Measurements from ENCODE around the gene NXPE3.

The NXPE3 gene

DNA sequence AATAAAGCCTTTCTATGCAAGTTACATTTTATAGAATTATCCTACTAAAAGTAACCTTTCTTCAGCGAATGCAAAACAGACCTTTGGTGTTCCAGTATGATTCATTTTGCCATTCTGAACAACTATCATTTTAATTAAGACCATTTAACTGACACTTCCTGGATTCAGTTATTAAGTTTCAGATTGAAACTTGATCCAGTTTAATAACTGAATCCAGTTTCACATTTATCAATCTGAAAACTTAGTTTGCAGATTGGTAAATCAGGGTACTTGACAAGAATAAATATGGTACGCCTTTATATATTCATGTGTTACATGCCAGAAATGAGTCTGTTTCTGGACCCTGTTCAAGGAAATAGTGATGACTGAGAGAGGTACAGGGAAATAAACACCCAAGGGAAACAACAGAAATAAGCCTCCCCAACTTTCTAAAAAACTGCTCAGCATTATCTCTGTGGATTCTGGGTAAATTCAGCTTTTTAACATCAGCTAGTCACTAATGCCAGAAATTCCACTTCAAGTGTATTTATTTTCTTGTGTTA lies 47.0 kb downstream of the NXPE3 start:
- in situ Hi-C loops (cut with MboI; ENCODE audit: low sequenced_read_pairs), result no loop called here

DNA sequence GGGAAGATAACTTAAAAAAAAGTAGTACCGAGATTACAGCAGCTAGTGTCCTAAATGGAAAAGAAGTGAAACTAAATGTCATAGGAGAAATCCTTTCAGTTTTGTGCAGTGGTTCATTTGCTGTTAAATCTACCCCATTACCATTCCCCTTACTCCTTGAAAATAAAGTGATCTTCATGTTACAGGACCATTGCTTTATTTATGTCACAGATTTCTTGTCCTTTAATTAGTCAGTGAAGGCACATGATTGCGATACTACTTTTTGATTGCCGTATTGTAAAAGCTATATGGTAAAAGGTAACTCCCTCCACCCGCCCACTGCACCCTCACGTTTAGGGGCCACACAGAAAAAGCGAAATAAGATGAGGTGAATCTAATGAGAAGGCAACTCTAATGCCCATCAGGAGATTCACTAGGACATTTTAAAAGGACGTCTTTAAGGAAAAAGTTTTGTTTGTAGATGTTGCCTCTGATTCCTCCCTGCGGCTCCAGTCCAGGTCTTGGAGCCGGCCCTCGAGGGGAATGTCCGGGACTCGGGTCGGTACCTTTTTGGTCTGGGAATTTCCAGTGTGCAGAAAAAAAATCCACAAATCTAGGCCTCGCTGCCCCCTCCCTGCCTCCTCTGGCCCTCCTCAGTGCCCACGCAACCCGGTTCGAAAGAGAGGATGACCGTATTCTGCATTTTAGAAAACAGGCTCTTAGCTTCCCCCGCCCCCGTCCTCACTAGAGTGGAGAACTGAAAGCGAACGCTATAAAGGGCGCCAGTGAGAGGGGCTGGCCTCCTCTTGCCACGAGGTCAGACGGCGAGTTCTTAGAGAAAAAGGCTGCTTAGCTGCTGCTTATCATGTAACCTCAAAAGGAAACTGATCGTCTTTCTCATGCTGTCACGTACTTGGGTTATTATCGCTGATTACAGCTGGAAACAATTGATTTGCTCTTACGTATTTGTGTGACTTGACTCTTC lies 48.5 kb downstream of the NXPE3 start:
- in situ Hi-C loops (cut with MboI; ENCODE audit: low sequenced_read_pairs), result no loop called here

DNA sequence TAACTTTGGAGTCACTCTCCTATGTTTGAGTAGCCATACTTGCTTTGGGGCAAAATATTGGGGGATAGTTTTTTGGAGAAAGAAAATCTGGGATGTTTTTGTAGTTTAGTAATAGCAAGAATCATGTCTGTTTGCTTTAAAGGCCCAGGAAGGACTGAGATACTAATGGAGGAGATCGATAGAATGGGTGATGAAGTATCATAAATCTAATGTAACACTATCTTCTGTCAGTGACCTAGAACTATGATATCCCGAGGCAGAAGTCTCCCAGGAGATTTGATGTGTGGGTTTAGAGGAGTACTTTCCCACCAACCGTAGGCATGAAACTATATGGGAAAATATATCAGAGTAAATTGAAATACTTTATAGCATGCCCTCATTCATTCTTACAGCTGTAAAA lies 49.3 kb downstream of the NXPE3 start:
- in situ Hi-C loops (cut with MboI; ENCODE audit: low sequenced_read_pairs), result no loop called here

DNA sequence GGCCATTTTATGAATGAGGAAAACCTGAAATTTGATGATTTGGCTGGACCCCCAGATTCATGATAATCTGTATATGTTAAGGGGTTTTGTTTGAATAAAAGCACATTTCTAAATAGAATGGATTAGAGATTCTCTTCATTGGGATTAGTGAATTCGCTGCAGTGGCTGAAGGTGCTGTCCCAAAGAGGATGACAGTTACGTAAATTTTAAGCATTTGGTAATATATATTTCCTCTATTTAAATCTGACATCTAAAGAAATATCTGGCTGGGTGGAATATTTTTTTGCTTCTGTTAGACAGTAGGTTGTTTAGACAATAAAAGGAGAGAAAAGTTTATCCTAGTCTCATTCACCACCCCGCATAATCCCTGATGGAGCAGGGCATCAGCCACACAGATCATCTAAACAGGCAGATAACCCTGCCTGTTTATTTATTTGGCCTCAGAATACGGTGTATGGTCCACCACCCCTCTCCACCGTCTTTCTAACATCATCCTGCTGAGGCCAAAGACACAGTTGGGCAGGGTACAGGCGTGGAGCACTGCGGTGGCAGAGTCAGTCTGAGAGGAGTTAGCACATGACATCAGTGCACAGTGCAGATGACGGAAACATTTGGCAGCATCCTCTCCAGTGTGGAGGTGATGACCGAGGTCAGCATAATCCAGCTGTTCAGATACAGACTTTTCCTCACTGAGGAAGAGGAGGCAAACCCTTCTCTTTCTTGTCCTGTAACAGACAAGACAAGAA lies 49.9 kb downstream of the NXPE3 start:
- in situ Hi-C loops (cut with MboI; ENCODE audit: low sequenced_read_pairs), result no loop called here

DNA sequence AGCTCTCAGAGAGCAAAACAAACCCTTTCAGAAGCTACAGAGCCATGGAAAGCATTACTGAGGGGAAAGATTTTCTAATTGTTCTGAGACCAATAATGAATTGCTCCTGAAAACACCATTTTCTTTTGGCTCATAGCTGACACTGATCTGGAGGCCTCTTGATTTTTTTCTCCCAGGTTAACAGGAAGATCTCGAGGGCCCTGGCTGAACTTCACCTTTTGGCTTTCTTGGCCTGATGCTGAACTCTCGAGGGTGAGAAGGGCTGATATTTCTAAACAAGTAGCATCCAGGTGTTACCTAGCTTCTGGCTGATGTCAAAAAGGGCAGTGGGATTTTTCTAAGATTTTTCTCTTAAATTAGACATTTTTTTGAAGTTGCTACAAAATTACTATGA lies 50.4 kb downstream of the NXPE3 start:
- in situ Hi-C loops (cut with MboI; ENCODE audit: low sequenced_read_pairs), result no loop called here

DNA sequence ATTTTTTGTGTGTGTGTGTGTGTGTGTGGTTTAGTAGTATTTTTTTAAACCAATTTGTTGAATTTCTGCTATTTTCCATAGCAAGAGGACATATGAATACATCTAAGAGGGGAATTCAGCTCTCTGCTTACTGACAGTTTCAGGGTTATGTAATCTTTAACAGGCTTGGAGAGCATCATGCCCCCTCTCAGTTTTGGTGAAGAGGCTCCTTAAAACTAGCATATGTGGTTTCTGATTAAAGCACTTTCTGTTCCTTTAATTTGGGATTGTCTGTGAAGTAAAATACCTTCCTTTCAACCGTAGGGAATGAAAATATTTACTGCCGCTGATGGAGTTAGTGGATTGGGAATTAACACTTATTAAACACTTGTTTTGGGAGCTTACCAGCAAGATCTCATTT lies 50.9 kb downstream of the NXPE3 start:
- in situ Hi-C loops (cut with MboI; ENCODE audit: low sequenced_read_pairs), result no loop called here

DNA sequence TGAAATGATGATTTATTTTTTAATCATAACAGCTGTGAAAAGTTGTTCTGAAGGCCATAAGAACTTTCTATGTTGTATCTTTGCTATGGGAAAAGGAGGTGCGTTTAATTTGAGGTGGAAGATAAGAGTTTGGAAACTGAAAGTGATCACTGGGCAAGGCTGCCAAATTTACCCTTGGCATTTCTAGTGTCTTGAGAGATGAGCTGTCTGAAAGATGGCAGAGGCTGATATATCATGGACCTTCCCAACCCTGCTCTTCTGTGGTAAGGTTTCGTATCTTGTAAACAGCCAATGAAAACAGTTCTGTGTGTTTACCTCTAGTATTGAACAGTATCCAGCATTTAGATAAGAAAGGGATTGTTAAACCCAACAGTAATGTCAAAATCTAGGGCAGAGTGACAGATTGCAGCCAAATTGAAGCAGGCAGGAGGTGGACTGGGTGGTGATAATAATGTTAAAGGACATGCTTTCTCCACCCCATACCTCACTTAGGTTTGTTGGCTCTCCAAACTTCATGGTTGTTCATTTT lies 54.5 kb downstream of the NXPE3 start:
- in situ Hi-C loops (cut with MboI; ENCODE audit: low sequenced_read_pairs), result no loop called here

DNA sequence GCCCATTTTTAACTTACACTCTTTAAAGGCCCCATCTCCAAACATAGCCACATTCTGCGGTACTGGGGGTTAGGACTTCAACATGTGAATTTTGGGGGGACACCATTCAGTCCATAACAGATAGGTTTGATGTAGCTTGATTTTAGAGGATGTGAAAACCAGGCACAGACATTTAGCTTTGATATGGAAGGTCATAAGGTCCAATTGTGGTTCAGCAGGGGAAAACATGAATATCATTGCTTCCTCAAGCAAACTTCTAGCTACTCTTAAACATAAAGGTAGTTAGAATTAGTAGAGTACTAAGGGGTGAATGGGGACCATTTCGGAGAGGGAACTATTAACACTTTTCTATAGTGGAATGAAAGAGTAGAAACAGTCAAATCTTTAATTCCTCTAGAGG lies 56.7 kb downstream of the NXPE3 start:
- in situ Hi-C loops (cut with MboI; ENCODE audit: low sequenced_read_pairs), result no loop called here

DNA sequence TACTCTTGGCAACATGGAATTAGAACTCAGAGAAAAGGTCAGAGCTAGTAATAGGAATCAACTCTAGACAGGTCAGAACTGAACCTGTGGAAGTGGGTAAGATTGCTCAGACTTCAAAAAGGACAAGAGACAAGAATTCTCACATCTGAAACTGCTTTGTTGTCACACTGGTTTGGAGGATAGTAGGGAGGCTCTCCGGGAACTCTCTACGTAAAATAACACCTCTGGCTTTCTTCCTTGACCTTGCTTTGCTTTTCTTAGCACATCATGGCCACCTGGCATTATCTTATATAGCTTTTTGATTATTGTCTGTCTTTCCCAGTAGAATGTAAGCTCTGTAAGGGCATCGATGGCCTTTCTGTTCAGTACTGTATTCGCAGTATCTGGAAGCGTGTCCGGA lies 57.1 kb downstream of the NXPE3 start:
- in situ Hi-C loops (cut with MboI; ENCODE audit: low sequenced_read_pairs), result no loop called here

DNA sequence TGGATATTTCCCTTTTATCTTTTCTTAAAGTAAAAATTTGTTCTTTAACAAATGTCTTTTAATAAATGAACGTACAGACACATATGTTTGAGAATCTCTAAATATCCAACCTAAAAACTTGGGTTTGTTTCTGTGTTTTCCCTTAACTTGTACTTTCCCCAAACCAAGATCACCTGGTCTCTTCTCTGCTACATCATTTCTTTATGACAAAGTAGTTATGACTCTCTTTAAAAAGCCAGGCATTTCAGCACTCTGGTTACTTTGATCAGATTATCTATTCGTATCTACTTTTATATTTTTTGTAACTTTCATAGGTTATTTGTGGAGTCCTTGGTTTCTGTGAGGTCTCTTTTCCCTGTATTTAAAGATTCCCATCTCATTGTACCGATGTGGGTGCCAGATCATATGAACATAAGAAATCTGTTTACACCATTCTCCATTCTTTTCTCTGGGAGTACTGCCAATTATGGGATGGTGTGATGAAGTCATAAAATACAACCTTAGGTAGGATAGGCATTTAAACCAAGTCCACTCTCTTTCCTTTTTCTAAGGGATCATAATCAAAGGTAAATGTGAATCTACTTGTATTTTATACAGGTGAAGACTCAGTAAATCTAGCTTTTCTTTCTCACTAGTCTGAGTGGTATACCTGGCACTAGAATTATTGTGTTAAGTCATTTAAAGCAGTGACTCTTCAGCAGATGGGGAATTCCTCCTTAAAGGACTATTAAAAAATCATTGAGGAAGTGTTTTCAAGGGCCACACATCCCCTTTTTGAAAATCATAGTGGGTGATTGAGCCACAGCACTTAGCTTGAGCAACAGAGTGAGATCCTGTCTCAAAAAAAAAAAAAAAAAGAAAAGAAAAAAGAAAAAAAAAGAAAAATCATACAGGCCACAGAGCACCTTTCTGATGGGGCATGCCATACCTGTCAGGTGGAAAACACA lies 57.9 kb downstream of the NXPE3 start:
- in situ Hi-C loops (cut with MboI; ENCODE audit: low sequenced_read_pairs), result no loop called here

DNA sequence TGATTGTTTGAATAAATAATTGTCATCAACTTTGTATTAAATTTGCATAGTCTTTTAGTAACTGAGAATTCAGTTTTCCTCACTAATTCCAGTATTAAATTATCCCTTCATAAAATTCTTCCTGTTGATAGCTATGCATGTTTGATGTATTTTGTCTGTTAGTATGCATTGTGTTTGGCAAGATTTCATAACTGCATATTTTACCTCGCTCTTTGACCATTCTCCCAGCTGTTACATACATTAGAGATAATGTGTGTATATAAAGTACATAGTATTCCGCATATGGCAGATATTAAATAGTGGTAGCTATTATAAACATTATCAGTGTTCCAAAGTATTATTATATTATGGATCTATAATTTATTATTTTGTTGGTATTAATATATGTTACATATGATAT lies 59.7 kb downstream of the NXPE3 start:
- in situ Hi-C loops (cut with MboI; ENCODE audit: low sequenced_read_pairs), result no loop called here

DNA sequence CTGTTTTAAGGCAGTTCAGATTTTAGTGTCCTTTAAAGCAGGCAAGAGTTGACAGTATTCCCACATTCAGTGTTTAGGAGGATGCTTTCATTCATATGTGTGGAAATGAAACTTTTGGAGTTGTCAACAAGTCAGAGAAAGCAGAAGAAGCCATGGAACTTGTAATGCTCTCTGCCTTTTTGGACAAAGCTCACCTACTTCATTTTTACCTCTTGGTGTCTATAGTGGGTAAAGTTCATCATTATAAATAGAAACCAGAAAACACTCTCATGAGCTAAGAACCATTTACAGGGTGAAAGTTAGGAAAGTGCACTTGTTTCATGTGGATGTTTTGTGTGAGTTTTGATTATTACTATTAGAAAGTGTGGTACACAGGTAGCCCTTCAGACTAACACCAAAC lies 61.1 kb downstream of the NXPE3 start:
- in situ Hi-C loops (cut with MboI; ENCODE audit: low sequenced_read_pairs), result no loop called here

DNA sequence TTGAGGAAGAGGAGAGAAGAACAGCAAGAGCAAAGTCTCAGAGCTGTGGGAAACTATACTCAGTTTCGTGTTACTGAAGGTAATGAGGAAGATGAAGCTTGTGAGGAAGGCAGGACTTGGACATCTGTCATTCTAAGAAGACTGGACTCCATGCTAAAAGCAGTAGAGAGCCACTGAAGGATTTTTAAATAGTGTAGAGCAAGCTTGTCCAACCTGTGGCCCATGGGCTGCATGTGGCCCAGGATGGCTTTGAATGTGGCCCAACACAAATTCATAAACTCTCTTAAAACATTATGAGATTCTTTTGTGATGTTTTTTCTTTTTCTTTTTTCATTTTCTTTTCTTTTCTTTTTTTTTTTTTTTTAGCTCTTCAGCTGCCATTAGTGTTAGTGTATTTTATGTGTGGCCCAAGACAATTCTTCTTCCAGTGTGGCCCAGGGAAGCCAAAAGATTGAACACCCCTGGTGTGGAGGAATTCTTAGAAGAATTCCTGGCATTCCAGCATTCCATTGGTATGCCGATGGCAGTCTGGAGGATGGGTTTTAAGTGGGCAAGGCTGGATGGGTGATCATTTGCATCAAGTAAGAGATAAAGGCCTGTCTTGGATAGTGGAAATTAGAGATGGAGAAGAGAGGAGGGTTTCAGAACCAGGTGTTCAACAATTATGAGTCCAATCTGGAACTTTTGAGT lies 63.4 kb downstream of the NXPE3 start:
- in situ Hi-C loops (cut with MboI; ENCODE audit: low sequenced_read_pairs), result no loop called here

DNA sequence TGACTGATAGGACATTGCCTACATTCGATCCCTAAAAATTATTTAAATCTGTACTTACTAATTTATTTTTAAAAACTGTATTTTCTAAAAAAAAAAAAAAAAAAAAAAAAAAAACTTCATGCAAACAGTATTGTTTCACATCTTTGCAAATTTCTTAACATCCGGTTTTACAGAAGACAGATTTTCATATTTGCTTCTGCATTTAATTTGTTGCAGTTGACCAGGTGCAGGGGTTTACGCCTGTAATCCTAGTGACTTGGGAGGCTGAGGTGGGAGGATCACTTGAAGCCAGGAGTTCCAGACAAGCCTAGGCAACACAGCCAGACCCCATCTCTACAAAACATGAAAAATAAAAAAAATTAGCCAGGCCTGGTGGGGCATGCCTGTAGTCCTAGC lies 63.9 kb downstream of the NXPE3 start:
- in situ Hi-C loops (cut with MboI; ENCODE audit: low sequenced_read_pairs), result no loop called here

DNA sequence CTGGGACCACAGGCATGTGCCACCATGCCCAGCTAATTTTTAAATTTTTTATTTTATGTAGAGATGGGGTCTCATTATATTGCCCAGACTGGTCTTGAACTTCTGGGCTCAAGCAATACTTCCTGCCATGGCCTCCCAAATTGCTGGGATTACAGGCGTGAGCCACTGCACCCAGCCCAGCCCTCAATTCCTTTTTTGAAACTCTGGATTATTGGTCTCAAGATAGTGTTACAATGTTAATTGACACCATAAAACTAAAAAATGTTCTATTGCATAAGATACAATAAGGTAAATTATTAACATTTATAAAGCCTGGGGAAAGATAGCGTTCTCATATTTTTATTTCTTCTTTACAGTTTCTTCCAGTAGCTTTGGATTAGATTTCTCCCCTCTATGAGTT lies 66.4 kb downstream of the NXPE3 start:
- in situ Hi-C loops (cut with MboI; ENCODE audit: low sequenced_read_pairs), result no loop called here

DNA sequence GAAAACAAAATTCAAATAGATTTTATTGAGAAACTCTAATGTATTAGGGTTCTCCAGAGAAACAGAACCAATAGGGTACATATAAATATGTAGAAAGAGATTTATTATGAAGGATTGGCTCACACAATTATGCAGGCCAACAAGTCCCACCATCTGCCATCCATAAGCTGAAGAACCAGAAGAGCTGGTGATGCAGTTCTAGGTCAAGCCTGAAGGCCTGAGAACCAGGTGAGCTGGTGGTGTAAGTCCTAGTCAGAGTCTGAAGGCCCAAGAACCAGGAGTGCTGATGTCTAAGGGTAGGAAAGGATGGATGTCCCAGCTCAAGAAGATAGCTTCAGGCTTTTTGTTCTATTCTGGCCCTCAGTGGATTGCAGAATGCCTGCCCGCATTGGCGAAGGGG lies 67.7 kb downstream of the NXPE3 start:
- in situ Hi-C loops (cut with MboI; ENCODE audit: low sequenced_read_pairs), result no loop called here

DNA sequence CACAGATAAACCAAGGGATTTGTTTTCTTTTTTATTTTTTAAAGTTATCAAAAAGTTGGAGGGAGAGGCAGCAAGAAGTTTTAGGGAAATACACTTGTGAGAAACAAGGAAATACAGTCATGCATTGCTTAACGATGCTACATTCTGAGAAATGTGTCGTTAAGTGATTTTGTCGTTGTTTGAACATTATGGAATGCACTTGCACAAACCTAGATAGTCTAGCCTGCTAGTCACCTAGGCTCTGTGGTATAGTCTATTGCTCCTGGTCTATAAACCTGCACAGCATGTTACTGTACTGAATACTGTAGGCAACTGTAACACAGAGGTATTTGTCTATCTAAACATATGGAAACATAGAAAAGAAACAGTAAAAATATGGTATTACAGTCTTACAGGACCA lies 68.3 kb downstream of the NXPE3 start:
- in situ Hi-C loops (cut with MboI; ENCODE audit: low sequenced_read_pairs), result no loop called here

DNA sequence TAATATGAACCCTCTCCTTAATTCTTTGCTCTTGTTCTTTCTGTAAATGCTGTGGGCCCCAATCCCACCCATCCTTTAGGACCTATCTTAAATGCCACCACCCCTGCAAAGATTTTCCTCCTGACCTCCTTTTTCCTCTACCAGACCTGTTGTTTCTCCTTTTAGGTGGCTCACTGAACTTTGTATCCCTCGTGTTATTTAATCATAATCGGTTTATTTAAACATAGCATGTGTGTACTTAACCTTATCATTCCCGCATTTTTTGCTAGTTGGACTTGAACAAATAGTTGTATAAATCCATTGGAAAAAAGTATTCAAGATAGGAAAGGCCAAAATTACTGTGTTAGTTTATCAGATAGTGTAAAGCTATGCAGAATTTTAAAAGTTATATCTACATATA lies 69.3 kb downstream of the NXPE3 start:
- in situ Hi-C loops (cut with MboI; ENCODE audit: low sequenced_read_pairs), result no loop called here

DNA sequence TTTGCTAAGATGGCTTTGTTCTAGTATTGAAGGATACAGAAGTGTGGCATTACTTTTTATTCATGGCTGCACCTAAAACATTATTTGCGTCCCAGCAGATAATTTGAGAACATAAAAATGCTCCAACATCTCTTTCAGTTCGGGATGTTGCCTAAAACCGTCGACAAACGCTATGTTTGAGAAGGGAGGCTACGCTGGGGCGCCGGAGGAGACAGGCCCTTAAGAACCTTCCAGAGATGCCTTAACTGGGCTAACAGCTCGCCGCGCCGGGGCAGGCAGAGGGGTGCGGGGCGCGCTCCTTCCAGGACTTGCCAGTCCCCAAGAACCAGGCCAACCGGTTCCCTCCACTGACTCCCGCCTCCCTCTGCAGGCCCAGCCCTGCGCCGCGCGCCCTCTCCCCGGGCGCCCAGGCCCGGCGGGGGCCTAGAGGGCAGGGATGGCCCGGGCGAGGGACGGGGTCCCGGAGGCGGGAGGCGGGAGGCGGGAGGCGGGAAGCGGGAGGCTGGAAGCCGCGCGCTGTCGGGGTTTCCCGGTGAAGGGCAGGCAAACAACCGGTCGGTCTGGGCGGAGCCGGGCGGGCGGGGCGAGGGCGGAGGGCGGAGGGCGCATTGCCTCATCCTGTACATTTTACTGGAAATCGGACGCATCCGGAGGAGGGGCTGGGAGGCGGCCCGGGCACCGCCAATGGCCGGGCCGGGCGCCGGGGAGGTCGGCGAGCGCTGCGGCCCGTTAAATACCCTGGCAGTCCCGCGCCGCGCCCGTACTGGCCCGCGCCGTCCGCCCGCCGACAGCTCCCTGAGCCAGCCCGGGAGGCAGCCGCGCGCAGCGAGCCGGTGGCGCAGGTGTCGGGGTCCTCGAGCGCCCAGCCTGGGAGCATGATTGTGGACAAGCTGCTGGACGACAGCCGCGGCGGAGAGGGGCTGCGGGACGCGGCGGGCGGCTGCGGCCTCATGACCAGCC lies 70.0 kb downstream of the NXPE3 start, which contains the start of gene NFKBIZ:
Gene NFKBIZ (plus strand): TSS at position 761 of the 960 bp plus-strand sequence. CDS start 115 bp downstream, at position 876.
- in situ Hi-C loops (cut with MboI; ENCODE audit: low sequenced_read_pairs), result no loop called here

All from HL-60/S4 (cell line).